Measurements from ENCODE around the gene PPDPF.
"Not testable (repeated sequence)": the region's sequence is repeated elsewhere in the genome, so short reads cannot be mapped to it uniquely, and the experiment has no call there.

Gene PPDPF

DNA sequence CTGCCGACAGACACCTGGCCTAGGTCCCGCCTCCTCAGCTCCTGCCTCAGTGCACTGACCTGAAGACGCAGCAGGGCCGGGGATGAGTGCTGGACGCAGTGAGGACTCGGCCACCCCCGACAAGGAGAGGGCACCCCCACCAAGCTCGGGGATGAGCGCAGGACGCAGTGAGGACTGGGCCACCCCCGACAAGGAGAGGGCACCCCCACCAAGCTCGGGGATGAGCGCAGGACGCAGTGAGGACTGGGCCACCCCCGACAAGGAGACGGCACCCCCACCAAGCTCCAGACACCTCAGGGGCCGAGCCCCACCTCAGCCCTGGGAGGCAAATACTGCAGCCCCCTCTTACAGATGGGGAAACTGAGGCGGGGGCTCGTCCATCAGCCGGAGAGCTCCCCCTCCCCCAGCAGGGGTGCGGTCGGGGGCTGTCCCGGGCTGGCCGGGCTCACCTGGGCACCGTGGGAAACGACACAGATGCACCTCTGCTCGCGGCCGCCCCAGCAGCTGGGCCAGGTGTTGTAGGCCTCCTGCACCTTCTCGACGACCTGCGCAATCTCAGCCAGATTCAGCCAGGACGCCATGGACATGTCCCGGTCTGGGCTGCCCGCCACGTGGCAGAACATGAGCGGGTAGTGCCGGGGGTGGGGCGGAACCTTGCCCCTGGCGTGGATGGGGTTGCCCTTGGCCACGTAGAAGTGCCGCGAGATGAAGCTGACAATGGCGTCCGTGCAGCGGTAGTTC is 46.0 kb downstream of the PPDPF start:
- no peak for DNase-seq

GRCh38 chr20:63567136-63567385 is 46.5 kb downstream of the PPDPF start:
- no peak for DNase-seq

- DNase-seq: peak; percentile 69
These were observed 47.0 kb downstream of the PPDPF start for GRCh38 chr20:63567386-63568169.

- no peak for DNase-seq
These were observed 47.8 kb downstream of the PPDPF start for GRCh38 chr20:63568170-63568981.

DNA sequence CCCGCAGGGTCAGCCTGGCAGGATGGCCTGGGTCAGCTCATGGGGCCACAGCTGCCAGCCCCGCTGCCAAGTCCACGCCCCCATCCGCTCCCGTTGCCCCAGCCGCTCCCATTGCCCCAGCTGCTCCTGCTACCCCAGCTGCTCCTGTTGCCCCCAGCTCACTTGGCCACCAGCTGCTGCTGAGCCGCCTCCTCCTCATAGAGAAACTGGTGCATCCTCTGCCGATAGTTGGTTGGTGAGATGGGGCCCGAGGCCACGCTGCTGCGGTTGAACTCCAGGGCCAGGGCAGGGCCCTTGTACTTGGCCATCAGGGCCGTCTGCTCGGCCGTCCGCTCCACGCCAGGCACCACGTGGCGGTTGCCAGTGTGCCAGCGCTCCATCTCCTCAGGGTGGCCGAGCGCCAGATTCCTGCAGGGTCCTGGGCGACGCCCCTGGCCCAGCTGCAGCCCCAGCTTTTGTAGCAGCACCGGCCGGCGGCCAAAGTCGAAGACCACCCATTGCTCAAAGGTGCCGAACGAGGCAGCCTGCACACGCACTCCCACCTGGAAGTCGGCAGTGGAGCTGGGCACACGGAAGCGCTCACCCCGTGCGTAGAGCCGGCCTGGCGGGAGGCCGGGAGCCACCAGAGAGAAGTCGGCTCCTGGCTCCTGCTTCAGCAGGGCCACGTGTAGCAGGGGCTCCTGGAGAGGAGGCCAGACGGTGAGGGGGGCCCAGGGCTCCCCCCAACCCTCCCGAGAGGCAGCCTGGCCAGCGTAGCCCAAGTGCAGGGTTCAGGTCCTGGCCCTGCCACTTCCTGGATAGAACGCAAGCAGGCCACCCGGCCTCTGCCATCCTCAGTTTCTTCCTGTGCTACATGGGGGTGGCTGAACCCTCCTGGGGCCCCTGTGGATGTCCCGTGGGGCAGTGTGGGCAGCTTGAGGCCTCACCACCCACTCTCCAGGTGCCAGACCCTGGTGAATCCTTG is 48.7 kb downstream of the PPDPF start:
- DNase-seq: no peak

DNA sequence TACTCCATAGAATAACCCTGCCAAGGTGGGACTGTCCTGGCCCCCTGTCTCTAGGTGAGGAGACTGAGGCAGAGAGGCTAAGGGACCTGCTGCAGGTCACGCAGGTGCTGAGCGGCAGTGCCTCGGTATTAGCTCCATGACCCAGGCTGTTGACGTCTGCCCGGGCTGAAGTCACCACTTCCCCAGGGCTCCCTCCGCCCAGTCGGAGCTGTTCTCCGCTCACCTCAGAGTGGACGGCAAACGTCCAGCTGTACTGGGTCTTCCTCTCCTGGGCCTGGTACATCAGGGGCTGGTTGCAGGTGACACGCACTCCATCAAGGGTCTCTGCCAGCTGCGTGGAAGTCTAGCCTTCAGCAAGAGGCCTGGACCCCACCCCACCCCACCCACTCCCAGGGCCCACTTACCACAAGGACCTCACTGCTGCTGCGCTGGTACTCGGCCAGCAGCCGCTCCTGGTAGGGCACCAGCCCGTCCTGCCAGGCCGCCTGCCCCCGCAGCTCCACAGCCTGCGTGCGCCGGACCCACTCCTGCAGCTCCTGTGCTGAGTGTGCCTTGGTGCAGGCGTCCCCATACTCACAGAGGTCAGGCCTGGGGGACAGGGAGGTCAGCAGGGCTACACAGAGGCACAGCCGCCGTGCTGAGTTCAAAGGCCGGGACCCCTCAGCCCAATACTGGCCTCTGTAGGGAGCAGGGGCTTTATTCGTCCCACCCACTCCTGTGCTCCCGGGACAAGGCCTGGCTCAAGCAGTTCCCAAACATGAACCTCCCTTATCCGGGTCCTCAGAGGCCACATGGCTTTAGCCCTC is 49.9 kb downstream of the PPDPF start:
- no peak for DNase-seq

DNA sequence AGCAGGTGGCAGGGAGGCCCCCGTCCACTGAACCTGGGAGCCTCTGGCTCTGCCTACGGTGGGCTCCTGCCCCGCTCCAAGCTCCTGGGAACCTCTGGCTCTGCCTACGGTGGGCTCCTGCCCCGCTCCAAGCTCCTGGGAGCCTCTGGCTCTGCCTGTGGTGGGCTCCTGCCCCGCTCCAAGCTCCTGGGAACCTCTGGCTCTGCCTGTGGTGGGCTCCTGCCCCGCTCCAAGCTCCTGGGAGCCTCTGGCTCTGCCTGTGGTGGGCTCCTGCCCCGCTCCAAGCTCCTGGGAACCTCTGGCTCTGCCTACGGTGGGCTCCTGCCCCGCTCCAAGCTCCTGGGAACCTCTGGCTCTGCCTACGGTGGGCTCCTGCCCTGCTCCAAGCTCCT is 50.5 kb downstream of the PPDPF start:
- DNase-seq: not testable (repeated sequence)
